ENCODE data around the gene ATP13A5.

Gene ATP13A5

GRCh38 chr3:193225302-193226125 lies 153.0 kb downstream of the ATP13A5 start:
- H3K27me3 ChIP-seq (replicated peaks): no peaks in the 10 kb centered on the region
- no peak for DNase-seq

More at GRCh38 chr3:193225302-193226125, 153.0 kb downstream of the ATP13A5 start:
- Histone ChIP-seq H3K27ac (no peak overlapping the region), H3K4me3 (ENCODE audit: low read depth, low read length) (no peak overlapping the region), H3K36me3 (replicated peaks) (no peaks in the 10 kb centered on the region)
- TF ChIP-seq CTCF (IDR thresholded peaks at IDR 0.05; ENCODE audit: low read depth, low read length, missing control alignments): no peak
- in situ Hi-C loops (cut with HindIII; ENCODE audit: low pct_ligation_motif_present, low sequenced_read_pairs): no loop called here

Data from brain microvascular endothelial cell (primary cell).